Measurements from ENCODE around the gene SV2B. TPM values are rescaled to one million over a fixed set of nuclear protein-coding genes. Genes with fewer than 3 reads are reported as not detected.
A peak's percentile ranks its signal among the peaks of the same experiment; 100 is the strongest.

Gene SV2B, protein sequence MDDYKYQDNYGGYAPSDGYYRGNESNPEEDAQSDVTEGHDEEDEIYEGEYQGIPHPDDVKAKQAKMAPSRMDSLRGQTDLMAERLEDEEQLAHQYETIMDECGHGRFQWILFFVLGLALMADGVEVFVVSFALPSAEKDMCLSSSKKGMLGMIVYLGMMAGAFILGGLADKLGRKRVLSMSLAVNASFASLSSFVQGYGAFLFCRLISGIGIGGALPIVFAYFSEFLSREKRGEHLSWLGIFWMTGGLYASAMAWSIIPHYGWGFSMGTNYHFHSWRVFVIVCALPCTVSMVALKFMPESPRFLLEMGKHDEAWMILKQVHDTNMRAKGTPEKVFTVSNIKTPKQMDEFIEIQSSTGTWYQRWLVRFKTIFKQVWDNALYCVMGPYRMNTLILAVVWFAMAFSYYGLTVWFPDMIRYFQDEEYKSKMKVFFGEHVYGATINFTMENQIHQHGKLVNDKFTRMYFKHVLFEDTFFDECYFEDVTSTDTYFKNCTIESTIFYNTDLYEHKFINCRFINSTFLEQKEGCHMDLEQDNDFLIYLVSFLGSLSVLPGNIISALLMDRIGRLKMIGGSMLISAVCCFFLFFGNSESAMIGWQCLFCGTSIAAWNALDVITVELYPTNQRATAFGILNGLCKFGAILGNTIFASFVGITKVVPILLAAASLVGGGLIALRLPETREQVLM
- 0.64 to 1.4 TPM (median 0.82 TPM) in 3 replicates for total RNA-seq (2021)
- percentile 15 among the genes with signal in this experiment for Bru-seq, nascent RNA
- long read RNA-seq, experiment 1, full-length matches to known transcripts: 5 of 5 reads
- long read RNA-seq, experiment 1, partial matches to known transcripts: 0 of 5 reads
- long read RNA-seq, experiment 1, other reads (novel, unspliced or antisense): 0 of 5 reads
- long read RNA-seq, experiment 2, partial matches to known transcripts: 1 of 1 reads
- long read RNA-seq, experiment 2, other reads (novel, unspliced or antisense): 0 of 1 reads
- long read RNA-seq, experiment 3: 0 reads

GRCh38 chr15:91099995-91100813 lies at the start of gene SV2B:
Gene SV2B (plus strand): TSS chr15:91100257. CDS start chr15:91226264, 126,007 bp downstream.
- peak; percentile 76 for ATAC-seq
- ChIA-PET POLR2A (interaction anchor here (0.6 kb wide), 1 partner anchor 123 kb away, joined by 5 read pairs; no protein-coding TSS in a partner anchor), CTCF (interaction anchor here (0.6 to 2.3 kb wide), 16 partner anchors 9 to 169 kb away, joined by 3 to 12 read pairs (median 4); no protein-coding TSS in a partner anchor)
- peak within 1 kb of the TSS; percentile 77 for H3K4me3 Mint-ChIP-seq
- TF ChIP-seq, protein P1, sequence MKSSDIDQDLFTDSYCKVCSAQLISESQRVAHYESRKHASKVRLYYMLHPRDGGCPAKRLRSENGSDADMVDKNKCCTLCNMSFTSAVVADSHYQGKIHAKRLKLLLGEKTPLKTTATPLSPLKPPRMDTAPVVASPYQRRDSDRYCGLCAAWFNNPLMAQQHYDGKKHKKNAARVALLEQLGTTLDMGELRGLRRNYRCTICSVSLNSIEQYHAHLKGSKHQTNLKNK (CRISPR knock-in tag; IDR thresholded peaks at IDR 0.05): no peak
- TF ChIP-seq FOXP1 (CRISPR knock-in tag; IDR thresholded peaks at IDR 0.05; ENCODE audit: borderline replicate concordance) (0 out of 2 replicates have a peak, but pooled peaks have one; percentile 34), TEAD4 (CRISPR knock-in tag; IDR thresholded peaks at IDR 0.05) (no peak), ZNF317 (CRISPR knock-in tag; IDR thresholded peaks at IDR 0.05; ENCODE audit: borderline replicate concordance, low read depth) (0 out of 2 replicates have a peak, but pooled peaks have one; percentile 7)
- H3K27ac Mint-ChIP-seq: no peak within 1 kb of the TSS
- DNase-seq (ENCODE audit: low spot score): peak; percentile 67
- no peaks in the 10 kb centered on the region for H3K36me3 Mint-ChIP-seq
- peaks cover 18% of the 10 kb centered on the region for H3K4me1 Mint-ChIP-seq
- 0 out of 2 replicates have a peak, but pooled peaks cover 4% of the 10 kb centered on the region for H3K9me3 Mint-ChIP-seq
- H3K27me3 Mint-ChIP-seq (ENCODE audit: low read depth): peaks cover 83% of the 10 kb centered on the region

DNA sequence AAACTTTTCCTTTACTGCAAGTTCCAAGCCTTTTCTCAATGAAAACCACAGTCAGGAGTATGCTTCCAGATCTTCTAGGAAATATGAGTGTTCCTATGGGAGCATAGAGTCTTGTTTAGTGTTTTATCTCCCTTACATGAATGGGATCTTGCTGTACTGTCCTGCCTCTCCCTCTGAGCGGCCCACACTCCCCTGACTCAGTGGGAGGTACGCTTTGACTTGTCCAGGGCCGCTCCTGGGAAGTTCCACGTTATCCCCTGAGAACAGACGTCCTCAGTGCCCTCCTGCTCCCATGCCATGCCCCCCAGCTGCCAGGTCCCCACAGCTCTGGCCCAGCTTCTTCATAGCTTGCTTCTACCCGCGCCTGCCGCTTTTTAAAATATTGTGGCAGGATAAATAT lies 48.8 kb upstream of the SV2B start:
- CTCF ChIA-PET: interaction anchor here (0.6 kb wide), 1 partner anchor 94 kb away, joined by 3 read pairs; no protein-coding TSS in a partner anchor
- H3K9me3 Mint-ChIP-seq: no peaks in the 10 kb centered on the region
- DNase-seq (ENCODE audit: low spot score): no peak
- peaks cover 2% of the 10 kb centered on the region for H3K27me3 Mint-ChIP-seq (ENCODE audit: low read depth)
- no peak for TF ChIP-seq ZNF263 (CRISPR knock-in tag; IDR thresholded peaks at IDR 0.05; ENCODE audit: low read depth)
- TF ChIP-seq ZNF121 (CRISPR knock-in tag; IDR thresholded peaks at IDR 0.05): 0 out of 2 replicates have a peak, but pooled peaks have one; percentile 5
- POLR2A ChIA-PET: no interaction called here
- peaks cover 1% of the 10 kb centered on the region; the same call in 1 of the 2 replicates for H3K4me1 Mint-ChIP-seq
- no peak overlapping the region for H3K27ac Mint-ChIP-seq
- ATAC-seq: no peak
- H3K4me3 Mint-ChIP-seq: no peak overlapping the region
- H3K36me3 Mint-ChIP-seq: no peaks in the 10 kb centered on the region

- ChIA-PET CTCF (interaction anchor here (1.7 to 3.7 kb wide), 7 partner anchors 16 to 217 kb away, joined by 7 to 41 read pairs (median 14); no protein-coding TSS in a partner anchor), POLR2A (no interaction called here)
- Mint-ChIP-seq H3K4me3 (no peak overlapping the region), H3K36me3 (no peaks in the 10 kb centered on the region), H3K27me3 (ENCODE audit: low read depth) (peaks cover 8% of the 10 kb centered on the region), H3K4me1 (peaks cover 2% of the 10 kb centered on the region; the same call in 1 of the 2 replicates), H3K9me3 (peaks cover under 1% of the 10 kb centered on the region; the same call in 1 of the 2 replicates), H3K27ac (no peak overlapping the region)
- no peak for ATAC-seq
- no peak for DNase-seq (ENCODE audit: low spot score)
- TF ChIP-seq NR1H2 (CRISPR knock-in tag; IDR thresholded peaks at IDR 0.05) (no peak), ZNF138 (CRISPR knock-in tag; conservative IDR thresholded peaks at IDR 0.05) (no peak), CBFB (CRISPR knock-in tag; IDR thresholded peaks at IDR 0.05; ENCODE audit: low read depth) (no peak), AR (CRISPR knock-in tag; IDR thresholded peaks at IDR 0.05) (no peak), ZNF425 (CRISPR knock-in tag; conservative IDR thresholded peaks at IDR 0.05) (no peak), TEAD4 (CRISPR knock-in tag; IDR thresholded peaks at IDR 0.05) (no peak), ATF2 (CRISPR knock-in tag; IDR thresholded peaks at IDR 0.05; ENCODE audit: borderline replicate concordance, low read depth) (no peak)
Observed at GRCh38 chr15:91054816-91055215, 45.2 kb upstream of the SV2B start.

Measured in WTC11 (cell line).